Measurements from ENCODE around the gene ACOT12.

Gene ACOT12

DNA sequence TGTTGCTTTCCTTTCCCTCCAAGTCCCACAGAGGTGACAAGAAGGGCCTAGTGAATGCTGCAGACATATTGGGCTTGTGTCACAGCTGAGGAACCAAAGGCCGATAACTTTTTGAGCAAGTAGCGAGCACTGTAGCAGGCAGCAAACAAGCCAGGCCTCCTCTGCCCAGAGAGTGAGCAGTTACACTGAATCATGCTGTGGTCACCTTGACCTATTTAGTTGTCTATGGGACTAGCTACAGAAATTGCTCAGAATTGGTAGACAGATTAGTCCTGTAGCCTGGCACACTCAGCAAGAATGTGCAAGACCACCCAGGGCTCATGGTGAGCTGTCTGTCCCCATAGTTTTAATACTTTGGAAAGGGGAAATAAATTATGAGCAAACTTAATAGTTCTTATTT, 67.4 kb downstream of the ACOT12 start:
- TF ChIP-seq, protein P1, sequence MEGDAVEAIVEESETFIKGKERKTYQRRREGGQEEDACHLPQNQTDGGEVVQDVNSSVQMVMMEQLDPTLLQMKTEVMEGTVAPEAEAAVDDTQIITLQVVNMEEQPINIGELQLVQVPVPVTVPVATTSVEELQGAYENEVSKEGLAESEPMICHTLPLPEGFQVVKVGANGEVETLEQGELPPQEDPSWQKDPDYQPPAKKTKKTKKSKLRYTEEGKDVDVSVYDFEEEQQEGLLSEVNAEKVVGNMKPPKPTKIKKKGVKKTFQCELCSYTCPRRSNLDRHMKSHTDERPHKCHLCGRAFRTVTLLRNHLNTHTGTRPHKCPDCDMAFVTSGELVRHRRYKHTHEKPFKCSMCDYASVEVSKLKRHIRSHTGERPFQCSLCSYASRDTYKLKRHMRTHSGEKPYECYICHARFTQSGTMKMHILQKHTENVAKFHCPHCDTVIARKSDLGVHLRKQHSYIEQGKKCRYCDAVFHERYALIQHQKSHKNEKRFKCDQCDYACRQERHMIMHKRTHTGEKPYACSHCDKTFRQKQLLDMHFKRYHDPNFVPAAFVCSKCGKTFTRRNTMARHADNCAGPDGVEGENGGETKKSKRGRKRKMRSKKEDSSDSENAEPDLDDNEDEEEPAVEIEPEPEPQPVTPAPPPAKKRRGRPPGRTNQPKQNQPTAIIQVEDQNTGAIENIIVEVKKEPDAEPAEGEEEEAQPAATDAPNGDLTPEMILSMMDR (IDR thresholded peaks at IDR 0.05; ENCODE audit: low read depth, low read length) = no peak

DNA sequence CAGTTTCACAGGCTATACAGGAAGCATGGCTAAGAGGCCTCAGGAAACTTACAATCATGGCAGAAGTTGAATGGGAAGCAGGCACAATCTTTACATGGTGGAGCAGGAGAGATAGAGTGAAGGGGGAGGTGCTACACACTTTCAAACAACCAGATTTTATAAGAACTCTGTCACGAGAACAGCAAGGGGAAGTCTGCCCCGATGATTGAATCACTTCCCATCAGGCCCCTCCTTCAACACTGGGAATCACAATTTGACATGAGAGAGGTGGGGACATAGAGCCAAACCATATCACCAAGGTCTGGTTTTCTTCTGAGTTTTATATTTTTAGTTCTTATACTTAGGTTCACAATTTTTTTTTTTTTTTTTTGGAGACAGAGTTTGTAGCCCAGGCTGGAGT, 76.4 kb downstream of the ACOT12 start:
- TF ChIP-seq, protein P1 (IDR thresholded peaks at IDR 0.05; ENCODE audit: low read depth, low read length) = no peak
- no peak overlapping the region for H3K4me3 ChIP-seq (ENCODE audit: low read depth, low read length)

More for the DNA sequence above, 67.4 kb downstream of the ACOT12 start:
- H3K4me3 ChIP-seq (ENCODE audit: low read depth, low read length) = no peak overlapping the region

DNA sequence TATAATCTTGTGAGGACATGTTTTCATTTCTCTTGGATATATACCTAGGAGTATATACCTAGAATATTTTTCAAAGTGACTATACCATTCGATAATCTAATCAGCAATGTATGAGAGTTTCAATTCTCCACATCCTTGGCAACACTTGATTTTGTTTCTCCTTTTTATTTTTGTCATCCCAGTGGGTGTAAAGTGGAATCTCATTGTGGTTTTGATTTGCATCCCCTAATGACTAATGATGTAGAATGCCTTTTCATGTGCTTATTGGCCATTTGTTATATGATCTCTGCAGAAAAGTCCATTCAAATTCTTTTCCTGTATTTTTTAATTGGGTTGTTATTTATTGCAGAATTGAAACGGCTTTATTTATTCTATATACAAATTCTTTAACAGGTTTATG, 77.4 kb downstream of the ACOT12 start:
- H3K4me3 ChIP-seq (ENCODE audit: low read depth, low read length) = no peak overlapping the region
- TF ChIP-seq, protein P1 (IDR thresholded peaks at IDR 0.05; ENCODE audit: low read depth, low read length) = no peak

DNA sequence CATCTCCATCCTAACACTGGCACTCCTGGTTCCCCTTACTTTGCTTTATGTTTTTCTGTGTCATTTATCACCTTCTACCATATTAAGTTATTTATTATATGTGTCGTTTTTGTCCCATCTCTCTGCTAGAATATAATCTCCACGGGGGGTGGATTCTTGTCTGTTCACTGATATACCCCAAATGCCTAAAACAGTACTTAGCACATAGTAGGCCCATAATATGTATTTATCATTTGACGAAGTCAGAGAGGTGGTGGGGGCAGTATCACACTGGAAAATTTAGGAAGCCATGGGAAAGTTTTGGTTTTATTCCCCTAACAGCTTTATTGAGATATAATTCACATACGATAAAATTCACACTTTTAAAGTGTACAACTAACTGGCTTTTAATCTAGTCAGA, 78.1 kb downstream of the ACOT12 start:
- TF ChIP-seq, protein P1 (IDR thresholded peaks at IDR 0.05; ENCODE audit: low read depth, low read length) = no peak
- no peak overlapping the region for H3K4me3 ChIP-seq (ENCODE audit: low read depth, low read length)

DNA sequence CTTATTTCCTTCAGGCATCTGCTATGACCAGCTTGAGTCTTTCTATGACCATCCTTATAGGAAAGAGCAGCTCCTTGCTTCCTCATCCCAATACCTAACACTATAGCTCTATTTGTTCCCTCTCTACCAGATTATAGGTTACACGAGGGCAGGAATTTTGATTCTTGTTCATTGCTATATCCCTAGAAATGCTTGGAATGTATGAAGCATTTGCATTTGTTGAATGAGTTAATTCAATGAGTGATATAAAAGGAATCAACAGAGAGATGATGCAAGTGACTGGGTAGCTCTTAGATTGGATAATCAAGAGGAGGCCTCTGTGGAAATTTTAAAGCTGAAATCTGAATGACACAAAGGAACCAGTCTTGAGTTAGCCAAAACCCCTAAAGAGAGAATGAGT, 78.6 kb downstream of the ACOT12 start:
- TF ChIP-seq, protein P1 (IDR thresholded peaks at IDR 0.05; ENCODE audit: low read depth, low read length) = no peak
- H3K4me3 ChIP-seq (ENCODE audit: low read depth, low read length) = no peak overlapping the region

DNA sequence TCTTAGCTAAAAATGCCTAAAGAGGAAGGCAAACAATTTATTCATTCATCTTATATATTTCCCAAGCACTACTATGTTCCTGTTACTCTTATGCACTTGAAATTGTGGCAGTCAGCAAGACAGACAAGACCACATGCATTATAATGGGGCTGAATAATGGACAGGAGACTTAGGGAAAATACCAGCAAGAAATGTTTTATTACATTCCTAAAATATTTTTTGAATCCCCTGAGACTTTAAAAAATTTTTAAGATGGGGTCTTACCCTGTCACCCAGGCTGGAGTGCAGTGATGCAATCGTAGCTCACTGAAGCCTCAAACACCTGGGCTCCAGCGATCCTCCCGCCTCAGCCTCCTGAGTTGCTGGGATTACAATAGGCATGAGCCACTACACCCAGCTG, 79.4 kb downstream of the ACOT12 start:
- TF ChIP-seq, protein P1 (IDR thresholded peaks at IDR 0.05; ENCODE audit: low read depth, low read length) = no peak
- no peak overlapping the region for H3K4me3 ChIP-seq (ENCODE audit: low read depth, low read length)

DNA sequence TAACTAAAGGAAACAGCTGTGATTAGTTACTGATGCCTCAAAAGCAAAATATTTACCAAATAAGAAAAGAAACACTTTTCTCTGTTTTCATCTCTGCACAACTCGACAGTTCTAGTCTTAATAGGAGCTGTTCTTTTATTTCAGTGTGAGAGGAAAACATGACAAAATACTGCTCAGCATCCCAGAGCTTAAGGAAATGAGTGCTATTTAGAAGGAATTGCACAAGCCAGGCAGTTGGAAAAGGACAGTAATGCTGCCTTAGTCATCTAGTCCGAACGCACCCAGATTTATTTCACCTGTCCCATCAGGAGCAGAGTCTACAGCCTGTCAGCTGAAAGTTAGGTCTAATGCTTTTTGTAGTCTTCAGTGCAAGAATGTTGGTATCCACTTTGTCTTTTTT, 80.2 kb downstream of the ACOT12 start:
- TF ChIP-seq, protein P1 (IDR thresholded peaks at IDR 0.05; ENCODE audit: low read depth, low read length) = no peak
- no peak overlapping the region for H3K4me3 ChIP-seq (ENCODE audit: low read depth, low read length)

Data from WI38 (cell line).